ENCODE measurements around the gene KMT2E.
"Not testable (repeated sequence)": the region's sequence is repeated elsewhere in the genome, so short reads cannot be mapped to it uniquely, and the experiment has no call there.

The KMT2E gene

DNA sequence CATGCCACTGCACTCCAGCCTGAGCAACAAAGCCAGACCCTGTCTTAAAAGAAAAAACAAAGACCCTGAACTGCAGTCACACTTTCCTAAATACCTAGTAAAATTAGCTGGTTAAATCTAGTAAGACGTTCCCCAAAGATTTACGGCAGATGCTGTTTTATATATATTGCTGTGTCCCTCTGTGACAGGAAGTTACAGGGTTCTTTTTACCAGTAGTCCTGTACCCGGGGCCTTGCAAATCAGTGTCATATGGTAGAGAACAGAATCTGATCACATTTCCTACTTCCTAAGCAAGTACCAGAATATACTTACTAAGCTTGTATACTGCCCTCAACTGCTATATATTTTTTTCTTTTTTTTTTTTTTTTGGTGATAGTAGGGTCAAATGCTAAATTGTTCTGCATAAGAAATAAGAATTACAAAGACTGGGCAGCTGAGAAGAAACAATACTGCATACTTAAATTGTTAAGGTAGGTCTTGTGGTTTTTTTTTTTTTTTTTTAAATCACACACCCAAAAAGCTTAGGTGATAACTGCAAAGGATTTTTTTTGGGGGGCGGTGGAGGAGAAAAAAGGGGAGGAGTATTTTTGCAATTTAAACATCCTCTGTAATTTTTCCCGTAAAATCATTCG is 27.3 kb upstream of the KMT2E start:
- Histone ChIP-seq H3K9me3 (ENCODE audit: low read depth, low read length) (no peaks in the 10 kb centered on the region), H3K36me3 (ENCODE audit: insufficient read depth, low read length) (peaks cover 19% of the 10 kb centered on the region), H3K9ac (ENCODE audit: insufficient read length) (no peak overlapping the region), H3K27ac (0 out of 2 replicates have a peak overlapping the region, but pooled peaks have one; percentile 29), H3K4me3 (no peak overlapping the region)
- DNase-seq (ENCODE audit: low read depth, low spot score) = no peak
- no peak for TF ChIP-seq EZH2 (IDR thresholded peaks at IDR 0.05)
- no peak for TF ChIP-seq POLR2AphosphoS5 (IDR thresholded peaks at IDR 0.05; ENCODE audit: borderline replicate concordance, low read depth, low read length)
- no peak for TF ChIP-seq FOXP2 (optimal IDR thresholded peaks at IDR 0.05; ENCODE audit: control extremely low read depth, extremely low read length, insufficient read depth)

- H3K4me3 ChIP-seq; H3K9me3 ChIP-seq (ENCODE audit: low read depth, low read length); H3K27ac ChIP-seq; H3K9ac ChIP-seq (ENCODE audit: insufficient read length); DNase-seq (ENCODE audit: low read depth, low spot score): not testable (repeated sequence)
- H3K36me3 ChIP-seq (ENCODE audit: insufficient read depth, low read length) = peaks cover 24% of the 10 kb centered on the region
Observed at GRCh38 chr7:104987403-104987802, 26.6 kb upstream of the KMT2E start.

GRCh38 chr7:104990983-104991382 is 23.0 kb upstream of the KMT2E start:
- no peak overlapping the region for H3K27ac ChIP-seq
- no peak for TF ChIP-seq EZH2 (IDR thresholded peaks at IDR 0.05)
- TF ChIP-seq POLR2AphosphoS5 (IDR thresholded peaks at IDR 0.05; ENCODE audit: borderline replicate concordance, low read depth, low read length) = no peak
- no peak for TF ChIP-seq FOXP2 (optimal IDR thresholded peaks at IDR 0.05; ENCODE audit: control extremely low read depth, extremely low read length, insufficient read depth)
- no peak overlapping the region for H3K9ac ChIP-seq (ENCODE audit: insufficient read length)
- H3K36me3 ChIP-seq (ENCODE audit: insufficient read depth, low read length) = peaks cover 47% of the 10 kb centered on the region
- no peak for DNase-seq (ENCODE audit: low read depth, low spot score)
- no peak overlapping the region for H3K4me3 ChIP-seq
- H3K9me3 ChIP-seq (ENCODE audit: low read depth, low read length) = no peaks in the 10 kb centered on the region

DNA sequence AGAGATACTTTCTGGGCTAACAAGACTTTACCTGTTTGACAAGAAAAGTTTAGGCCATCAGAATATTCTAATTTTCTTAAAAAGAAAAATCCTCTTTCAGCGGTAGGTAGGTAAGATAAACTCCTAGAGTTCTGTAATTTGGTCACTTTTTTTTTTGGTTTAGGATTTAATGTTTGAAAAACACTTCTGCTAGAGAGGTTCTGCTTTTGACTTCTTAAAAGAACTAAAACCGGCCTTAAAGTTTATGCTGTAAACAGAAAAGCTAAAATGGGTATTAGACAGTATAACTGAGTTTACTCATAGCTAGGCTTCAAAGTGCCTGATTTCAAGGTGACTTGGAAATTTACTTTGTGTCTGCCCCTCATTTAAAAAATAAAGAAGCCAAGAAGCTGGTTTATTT is 21.7 kb upstream of the KMT2E start:
- no peak overlapping the region for H3K9ac ChIP-seq (ENCODE audit: insufficient read length)
- peaks cover 48% of the 10 kb centered on the region for H3K36me3 ChIP-seq (ENCODE audit: insufficient read depth, low read length)
- no peak overlapping the region for H3K4me3 ChIP-seq
- DNase-seq (ENCODE audit: low read depth, low spot score) = no peak
- TF ChIP-seq EZH2 (IDR thresholded peaks at IDR 0.05) = no peak
- TF ChIP-seq FOXP2 (optimal IDR thresholded peaks at IDR 0.05; ENCODE audit: control extremely low read depth, extremely low read length, insufficient read depth) = no peak
- no peak for TF ChIP-seq POLR2AphosphoS5 (IDR thresholded peaks at IDR 0.05; ENCODE audit: borderline replicate concordance, low read depth, low read length)
- H3K27ac ChIP-seq = no peak overlapping the region
- no peaks in the 10 kb centered on the region for H3K9me3 ChIP-seq (ENCODE audit: low read depth, low read length)

DNA sequence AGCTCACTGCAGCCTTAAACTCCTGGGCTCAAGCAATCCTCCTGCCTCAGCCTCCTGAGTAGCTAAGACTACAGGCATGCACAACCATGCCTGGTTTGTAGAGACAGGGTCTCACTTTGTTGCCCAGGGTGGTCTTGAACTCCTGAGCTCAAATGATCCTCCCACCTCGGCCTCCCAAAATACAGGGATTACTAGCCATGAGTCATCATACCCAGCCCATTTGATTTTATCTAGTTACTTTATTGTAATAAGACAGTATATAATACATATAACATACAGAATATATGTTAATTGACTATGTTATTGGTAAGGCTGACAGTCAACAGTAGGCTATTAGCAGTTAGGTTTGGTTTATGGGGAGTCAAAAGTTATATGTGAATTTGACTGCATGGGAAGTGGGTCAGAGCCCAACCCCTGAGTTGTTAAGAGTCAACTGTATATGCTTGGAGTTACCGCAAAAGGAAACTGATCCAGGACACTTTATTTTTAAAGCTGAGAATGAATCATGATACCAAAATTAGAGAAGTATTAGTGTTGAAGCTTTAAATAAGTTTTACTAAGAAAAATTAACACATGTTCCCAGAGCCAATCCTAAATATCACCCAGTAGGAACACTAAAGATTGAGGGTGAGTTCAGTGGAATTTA is 20.7 kb upstream of the KMT2E start:
- no peak overlapping the region for H3K9ac ChIP-seq (ENCODE audit: insufficient read length)
- no peak overlapping the region for H3K27ac ChIP-seq
- H3K9me3 ChIP-seq (ENCODE audit: low read depth, low read length) = no peaks in the 10 kb centered on the region
- H3K4me3 ChIP-seq = no peak overlapping the region
- no peak for DNase-seq (ENCODE audit: low read depth, low spot score)
- no peak for TF ChIP-seq EZH2 (IDR thresholded peaks at IDR 0.05)
- TF ChIP-seq FOXP2 (optimal IDR thresholded peaks at IDR 0.05; ENCODE audit: control extremely low read depth, extremely low read length, insufficient read depth) = no peak
- no peak for TF ChIP-seq POLR2AphosphoS5 (IDR thresholded peaks at IDR 0.05; ENCODE audit: borderline replicate concordance, low read depth, low read length)
- H3K36me3 ChIP-seq (ENCODE audit: insufficient read depth, low read length) = peaks cover 52% of the 10 kb centered on the region

- no peak overlapping the region for H3K9ac ChIP-seq (ENCODE audit: insufficient read length)
- TF ChIP-seq POLR2AphosphoS5 (IDR thresholded peaks at IDR 0.05; ENCODE audit: borderline replicate concordance, low read depth, low read length) (no peak), EZH2 (IDR thresholded peaks at IDR 0.05) (no peak), FOXP2 (optimal IDR thresholded peaks at IDR 0.05; ENCODE audit: control extremely low read depth, extremely low read length, insufficient read depth) (no peak)
- DNase-seq (ENCODE audit: low read depth, low spot score) = no peak
- no peak overlapping the region for H3K4me3 ChIP-seq
- no peaks in the 10 kb centered on the region for H3K9me3 ChIP-seq (ENCODE audit: low read depth, low read length)
- no peak overlapping the region for H3K27ac ChIP-seq
- peaks cover 76% of the 10 kb centered on the region for H3K36me3 ChIP-seq (ENCODE audit: insufficient read depth, low read length)
Observed at GRCh38 chr7:104998040-104998752, 15.8 kb upstream of the KMT2E start.

GRCh38 chr7:105000200-105000599 is 13.8 kb upstream of the KMT2E start:
- no peaks in the 10 kb centered on the region for H3K9me3 ChIP-seq (ENCODE audit: low read depth, low read length)
- no peak overlapping the region for H3K9ac ChIP-seq (ENCODE audit: insufficient read length)
- no peak for DNase-seq (ENCODE audit: low read depth, low spot score)
- H3K27ac ChIP-seq = no peak overlapping the region
- peaks cover 72% of the 10 kb centered on the region for H3K36me3 ChIP-seq (ENCODE audit: insufficient read depth, low read length)
- no peak overlapping the region for H3K4me3 ChIP-seq
- TF ChIP-seq EZH2 (IDR thresholded peaks at IDR 0.05) (no peak), POLR2AphosphoS5 (IDR thresholded peaks at IDR 0.05; ENCODE audit: borderline replicate concordance, low read depth, low read length) (no peak), FOXP2 (optimal IDR thresholded peaks at IDR 0.05; ENCODE audit: control extremely low read depth, extremely low read length, insufficient read depth) (no peak)

DNA sequence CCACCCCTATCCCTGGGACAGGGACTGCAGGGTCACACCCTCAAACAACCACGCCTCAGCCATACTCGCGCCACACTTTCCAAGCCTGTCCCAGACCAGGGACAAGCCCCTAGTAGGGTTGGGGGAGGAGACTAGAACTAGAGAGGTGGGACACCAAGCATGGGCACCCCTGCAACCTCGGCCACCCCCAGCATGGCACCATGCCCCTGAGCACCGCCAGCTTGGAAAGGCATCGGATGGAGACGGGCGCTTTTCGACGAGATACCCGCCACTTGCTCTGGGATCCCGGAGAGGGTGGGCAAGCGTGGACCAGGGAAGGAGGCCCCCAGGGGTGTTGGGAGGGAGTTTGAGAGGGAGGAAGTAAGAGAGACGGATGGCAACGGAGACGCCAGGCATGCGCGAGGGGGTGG is 13.1 kb upstream of the KMT2E start:
- Histone ChIP-seq H3K9ac (ENCODE audit: insufficient read length) (no peak overlapping the region), H3K36me3 (ENCODE audit: insufficient read depth, low read length) (peaks cover 66% of the 10 kb centered on the region), H3K27ac (no peak overlapping the region), H3K9me3 (ENCODE audit: low read depth, low read length) (no peaks in the 10 kb centered on the region), H3K4me3 (no peak overlapping the region)
- no peak for DNase-seq (ENCODE audit: low read depth, low spot score)
- no peak for TF ChIP-seq POLR2AphosphoS5 (IDR thresholded peaks at IDR 0.05; ENCODE audit: borderline replicate concordance, low read depth, low read length)
- no peak for TF ChIP-seq FOXP2 (optimal IDR thresholded peaks at IDR 0.05; ENCODE audit: control extremely low read depth, extremely low read length, insufficient read depth)
- TF ChIP-seq EZH2 (IDR thresholded peaks at IDR 0.05) = no peak

Data from SK-N-MC (cell line).